Measurements from ENCODE around the gene SH3YL1.

SH3YL1 gene

DNA sequence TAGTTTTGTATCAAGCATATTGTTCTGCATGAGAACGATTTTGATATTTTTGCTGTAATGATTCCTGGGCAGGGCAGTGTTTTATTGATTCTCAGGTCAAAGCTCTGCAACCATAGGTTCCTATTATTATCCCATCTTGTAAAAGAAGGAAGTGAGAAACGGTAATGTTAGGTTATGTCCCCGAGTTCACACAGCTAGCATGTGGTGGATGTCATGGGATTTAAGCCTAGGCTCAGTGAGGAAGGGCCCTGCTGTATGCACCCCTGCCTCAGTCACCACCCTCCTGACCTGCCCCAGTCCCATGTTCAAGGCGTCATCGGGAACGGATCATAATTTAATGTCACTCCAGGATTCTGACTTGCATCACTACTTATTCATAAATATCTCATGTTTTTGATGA, 11.6 kb upstream of the SH3YL1 start:
- H3K4me3 ChIP-seq (ENCODE audit: control insufficient read depth, low read depth, low read length), result no peak overlapping the region
- TF ChIP-seq, protein P1, sequence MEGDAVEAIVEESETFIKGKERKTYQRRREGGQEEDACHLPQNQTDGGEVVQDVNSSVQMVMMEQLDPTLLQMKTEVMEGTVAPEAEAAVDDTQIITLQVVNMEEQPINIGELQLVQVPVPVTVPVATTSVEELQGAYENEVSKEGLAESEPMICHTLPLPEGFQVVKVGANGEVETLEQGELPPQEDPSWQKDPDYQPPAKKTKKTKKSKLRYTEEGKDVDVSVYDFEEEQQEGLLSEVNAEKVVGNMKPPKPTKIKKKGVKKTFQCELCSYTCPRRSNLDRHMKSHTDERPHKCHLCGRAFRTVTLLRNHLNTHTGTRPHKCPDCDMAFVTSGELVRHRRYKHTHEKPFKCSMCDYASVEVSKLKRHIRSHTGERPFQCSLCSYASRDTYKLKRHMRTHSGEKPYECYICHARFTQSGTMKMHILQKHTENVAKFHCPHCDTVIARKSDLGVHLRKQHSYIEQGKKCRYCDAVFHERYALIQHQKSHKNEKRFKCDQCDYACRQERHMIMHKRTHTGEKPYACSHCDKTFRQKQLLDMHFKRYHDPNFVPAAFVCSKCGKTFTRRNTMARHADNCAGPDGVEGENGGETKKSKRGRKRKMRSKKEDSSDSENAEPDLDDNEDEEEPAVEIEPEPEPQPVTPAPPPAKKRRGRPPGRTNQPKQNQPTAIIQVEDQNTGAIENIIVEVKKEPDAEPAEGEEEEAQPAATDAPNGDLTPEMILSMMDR (IDR thresholded peaks at IDR 0.05; ENCODE audit: control insufficient read depth, insufficient read depth, low read depth, low read length, missing control alignments), result no peak
- DNase-seq (ENCODE audit: low read depth), result no peak

DNA sequence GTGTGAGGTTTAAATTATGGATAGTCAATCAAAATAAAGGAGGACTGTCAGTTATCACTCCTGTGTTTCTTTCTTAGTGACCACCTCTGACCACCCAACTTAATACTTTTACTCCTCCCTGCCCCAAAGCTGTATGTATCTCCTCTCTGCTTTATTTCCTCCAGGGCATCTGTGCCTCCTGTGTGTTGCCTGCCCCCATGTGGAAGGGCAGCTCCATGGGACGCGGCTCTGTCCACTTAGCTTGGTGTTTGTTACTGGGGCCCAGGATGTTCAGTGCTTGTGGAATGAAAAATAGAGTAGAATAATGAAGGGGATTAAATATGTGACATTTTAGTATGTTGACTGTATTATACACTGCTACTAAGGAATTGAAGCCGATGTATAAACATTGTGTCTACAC, 10.7 kb upstream of the SH3YL1 start:
- DNase-seq (ENCODE audit: low read depth), result no peak
- TF ChIP-seq, protein P1 (IDR thresholded peaks at IDR 0.05; ENCODE audit: control insufficient read depth, insufficient read depth, low read depth, low read length, missing control alignments), result no peak
- no peak overlapping the region for H3K4me3 ChIP-seq (ENCODE audit: control insufficient read depth, low read depth, low read length)

DNA sequence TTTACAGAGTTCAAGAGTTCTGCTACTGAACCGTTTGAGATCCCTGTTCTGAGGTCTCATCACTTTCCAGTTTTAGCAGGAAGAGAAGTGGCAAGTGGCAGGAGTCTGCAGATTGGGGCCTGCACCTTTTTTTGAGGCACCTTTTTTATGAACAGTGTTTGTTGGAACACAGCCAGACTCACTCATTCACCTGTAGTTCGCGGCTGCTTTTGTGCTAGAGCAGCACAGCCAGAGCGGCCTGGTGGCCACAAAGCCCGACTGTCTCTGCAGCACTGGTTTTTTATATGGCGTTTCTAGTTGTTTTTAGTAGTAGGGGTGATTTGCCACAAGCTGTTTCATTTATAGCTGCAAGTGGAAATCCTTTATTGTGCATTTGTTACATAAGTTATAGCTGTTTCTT, 9.5 kb upstream of the SH3YL1 start:
- H3K4me3 ChIP-seq (ENCODE audit: control insufficient read depth, low read depth, low read length), result no peak overlapping the region
- no peak for DNase-seq (ENCODE audit: low read depth)
- TF ChIP-seq, protein P1 (IDR thresholded peaks at IDR 0.05; ENCODE audit: control insufficient read depth, insufficient read depth, low read depth, low read length, missing control alignments), result no peak

DNA sequence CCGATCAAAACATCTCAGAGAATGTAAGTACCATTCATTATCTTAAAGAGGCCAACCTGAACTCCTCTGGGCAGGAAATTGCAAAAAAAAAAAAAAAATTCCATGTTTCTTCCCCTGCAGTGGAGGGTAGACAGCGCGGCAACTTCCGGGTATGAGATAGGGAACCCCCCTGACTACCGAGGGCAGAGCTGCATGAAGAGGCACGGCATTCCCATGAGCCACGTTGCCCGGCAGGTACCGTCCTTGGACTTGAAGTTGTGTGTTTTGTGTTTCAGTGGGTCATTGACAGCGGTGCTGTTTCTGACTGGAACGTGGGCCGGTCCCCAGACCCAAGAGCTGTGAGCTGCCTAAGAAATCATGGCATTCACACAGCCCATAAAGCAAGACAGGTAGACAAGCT, 8.1 kb upstream of the SH3YL1 start:
- no peak overlapping the region for H3K4me3 ChIP-seq (ENCODE audit: control insufficient read depth, low read depth, low read length)
- DNase-seq (ENCODE audit: low read depth), result no peak
- TF ChIP-seq, protein P1 (IDR thresholded peaks at IDR 0.05; ENCODE audit: control insufficient read depth, insufficient read depth, low read depth, low read length, missing control alignments), result no peak

DNA sequence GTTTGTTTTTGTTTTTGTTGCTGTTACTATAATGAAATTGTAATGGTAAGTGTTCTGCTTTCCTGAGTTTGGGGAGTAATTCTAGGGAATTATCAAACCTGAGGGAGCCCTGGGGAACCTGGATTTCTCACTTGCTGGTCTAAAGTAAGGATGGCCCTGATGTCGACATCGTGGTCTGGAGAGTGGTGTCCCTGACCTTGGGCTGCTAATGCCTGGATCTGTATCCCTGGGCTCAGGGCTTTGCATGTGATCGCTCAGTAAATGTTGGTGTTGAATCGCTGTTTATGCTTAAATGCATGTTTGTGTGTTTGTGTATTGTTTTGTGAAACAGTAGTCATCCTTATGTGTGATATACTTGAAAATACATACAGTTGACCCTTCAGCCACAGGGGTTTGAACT, 7.0 kb upstream of the SH3YL1 start:
- no peak for DNase-seq (ENCODE audit: low read depth)
- TF ChIP-seq, protein P1 (IDR thresholded peaks at IDR 0.05; ENCODE audit: control insufficient read depth, insufficient read depth, low read depth, low read length, missing control alignments), result no peak

DNA sequence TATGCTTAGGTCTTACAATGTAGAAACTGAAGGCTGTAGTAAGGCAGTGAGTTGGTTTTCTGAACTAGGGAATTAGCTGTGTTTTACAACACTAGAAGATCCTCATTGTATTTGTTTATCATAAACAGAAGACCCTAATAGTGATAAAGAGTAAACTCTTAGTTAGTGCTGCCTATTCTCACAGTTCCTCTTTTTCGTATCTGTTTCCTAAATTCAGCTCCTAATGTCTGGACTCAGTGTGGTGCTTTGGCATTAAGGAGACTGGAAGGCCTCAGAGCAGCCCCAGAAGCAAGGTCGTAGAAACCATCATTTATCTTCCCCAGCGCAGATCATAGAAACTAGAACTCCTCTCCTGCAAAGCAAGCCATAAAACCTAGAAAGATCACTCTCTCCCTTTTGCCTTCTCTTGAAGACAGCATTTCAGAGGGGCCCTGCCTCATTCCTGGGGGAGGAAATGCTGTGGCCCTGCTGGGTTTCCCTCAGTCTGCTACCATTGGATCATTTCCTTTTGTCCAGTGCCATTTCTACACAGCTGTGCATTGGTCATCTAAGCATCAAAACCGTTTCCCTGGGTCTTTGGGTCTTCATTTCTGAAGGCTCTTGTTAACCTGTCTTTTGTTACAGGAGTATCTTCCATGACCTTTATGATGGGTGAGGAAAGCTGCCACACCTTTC, 5.7 kb upstream of the SH3YL1 start:
- DNase-seq (ENCODE audit: low read depth), result no peak
- no peak overlapping the region for H3K4me3 ChIP-seq (ENCODE audit: control insufficient read depth, low read depth, low read length)
- TF ChIP-seq, protein P1 (IDR thresholded peaks at IDR 0.05; ENCODE audit: control insufficient read depth, insufficient read depth, low read depth, low read length, missing control alignments), result no peak

More for the DNA sequence above, 7.0 kb upstream of the SH3YL1 start:
- no peak overlapping the region for H3K4me3 ChIP-seq (ENCODE audit: control insufficient read depth, low read depth, low read length)
